Measurements from ENCODE around the gene TUBB2B.

TUBB2B gene
- total RNA-seq = 0.48 to 0.70 reads per million in 2 experiments

GRCh38 chr6:3227363-3228045 is at the start of gene TUBB2B:
TSS of gene TUBB2B (minus strand) at chr6:3227653. CDS start at chr6:3227543, 110 bp downstream.
- DNase-seq (ENCODE audit: low read depth) = no peak

- DNase-seq (ENCODE audit: low read depth) = no peak
Measured at GRCh38 chr6:3277251-3277650, 49.8 kb upstream of the TUBB2B start.

DNA sequence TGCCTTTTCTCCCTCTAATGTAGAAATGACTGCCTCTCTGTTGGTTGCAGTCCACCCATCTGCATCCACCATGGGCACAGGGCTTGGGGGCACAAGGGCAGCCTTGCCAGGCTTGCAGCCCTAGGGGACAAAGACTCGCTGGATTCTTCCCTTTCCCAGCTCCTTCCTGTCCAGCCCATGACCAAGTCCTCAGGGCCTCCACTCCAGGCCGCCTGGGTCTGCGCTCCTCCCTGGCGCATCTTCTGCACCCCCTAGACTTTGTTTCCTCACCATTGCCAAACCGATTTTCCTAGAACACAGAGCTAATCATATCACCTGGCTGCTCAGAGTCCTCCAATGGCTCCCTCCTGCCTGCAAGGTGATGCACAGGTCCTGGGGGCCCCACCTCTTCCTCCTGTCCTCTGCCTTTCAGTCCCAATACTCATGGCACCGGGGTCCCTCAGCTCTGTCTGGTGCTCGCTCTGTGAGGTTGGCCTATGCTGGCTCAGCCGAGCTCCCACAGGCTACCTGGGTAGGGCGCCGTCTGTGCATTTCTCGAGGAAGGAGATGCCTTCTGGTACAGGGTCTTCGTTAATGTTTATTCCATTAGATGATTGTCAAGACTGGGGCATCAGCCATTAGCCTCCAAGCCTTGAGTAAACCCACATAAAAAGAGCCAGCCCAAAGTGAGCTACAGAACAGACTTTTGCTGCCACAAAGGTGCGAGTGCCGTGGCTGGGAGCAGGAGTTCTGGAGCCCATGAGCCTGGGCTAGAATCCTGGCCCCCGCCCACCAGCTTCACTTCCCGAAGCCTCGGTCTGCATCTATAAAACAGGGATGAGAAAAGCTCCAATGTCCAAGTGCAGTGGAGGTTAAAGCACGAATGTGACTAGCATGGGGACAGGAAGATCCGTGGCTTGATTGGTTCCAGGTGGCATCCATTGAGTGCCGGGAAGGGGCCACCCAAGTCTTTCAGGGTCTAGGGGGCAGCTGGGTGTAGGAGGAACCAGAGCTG is 49.0 kb upstream of the TUBB2B start:
- DNase-seq (ENCODE audit: low read depth) = no peak

- DNase-seq (ENCODE audit: low read depth) = no peak
Measured at GRCh38 chr6:3273707-3274521, 46.5 kb upstream of the TUBB2B start.

GRCh38 chr6:3272911-3273547 is 45.6 kb upstream of the TUBB2B start:
- DNase-seq (ENCODE audit: low read depth) = no peak

DNA sequence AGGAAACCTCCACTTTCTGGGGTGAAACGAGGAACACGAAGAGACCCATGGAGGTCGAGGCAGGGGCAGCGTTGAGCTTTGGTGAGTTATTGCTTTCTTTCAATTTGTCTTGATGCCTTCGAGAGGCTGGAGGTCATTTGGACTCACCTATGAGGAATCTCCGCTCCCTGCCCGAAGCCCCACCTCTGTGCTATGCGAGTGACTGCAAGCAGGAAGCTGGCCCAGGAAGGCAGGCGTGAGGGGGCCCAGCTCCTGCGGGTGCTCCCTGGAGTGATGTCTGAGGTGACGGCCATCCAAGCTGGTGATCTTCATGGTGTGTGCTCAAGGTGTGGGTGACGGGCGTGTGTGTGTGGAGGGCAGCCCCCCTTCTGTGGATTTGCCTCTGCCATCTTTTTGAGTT is 44.3 kb upstream of the TUBB2B start:
- no peak for DNase-seq (ENCODE audit: low read depth)

GRCh38 chr6:3270258-3270657 is 42.8 kb upstream of the TUBB2B start:
- no peak for DNase-seq (ENCODE audit: low read depth)

GRCh38 chr6:3269281-3269975 is 42.0 kb upstream of the TUBB2B start:
- peak; percentile 19 for DNase-seq (ENCODE audit: low read depth)

DNA sequence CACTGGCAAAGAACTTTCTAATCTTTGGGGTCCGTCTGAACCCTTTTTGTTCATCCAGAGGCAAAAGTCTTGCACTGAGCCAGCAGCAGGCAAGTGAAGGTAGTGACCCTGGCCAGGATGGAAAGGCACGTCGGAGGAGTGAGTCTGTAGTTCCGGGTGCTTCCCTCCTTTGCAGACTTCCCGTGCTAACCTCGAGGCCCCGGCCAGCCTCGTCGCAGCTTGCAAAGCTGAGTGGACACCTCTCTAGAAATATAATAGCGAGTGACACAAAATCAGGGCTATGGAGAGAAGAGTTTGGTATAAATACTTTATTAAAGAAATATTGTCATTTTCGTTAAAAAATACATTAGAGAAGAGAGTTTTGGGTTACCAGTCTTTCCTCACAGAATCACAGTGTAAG is 41.2 kb upstream of the TUBB2B start:
- DNase-seq (ENCODE audit: low read depth) = no peak

DNA sequence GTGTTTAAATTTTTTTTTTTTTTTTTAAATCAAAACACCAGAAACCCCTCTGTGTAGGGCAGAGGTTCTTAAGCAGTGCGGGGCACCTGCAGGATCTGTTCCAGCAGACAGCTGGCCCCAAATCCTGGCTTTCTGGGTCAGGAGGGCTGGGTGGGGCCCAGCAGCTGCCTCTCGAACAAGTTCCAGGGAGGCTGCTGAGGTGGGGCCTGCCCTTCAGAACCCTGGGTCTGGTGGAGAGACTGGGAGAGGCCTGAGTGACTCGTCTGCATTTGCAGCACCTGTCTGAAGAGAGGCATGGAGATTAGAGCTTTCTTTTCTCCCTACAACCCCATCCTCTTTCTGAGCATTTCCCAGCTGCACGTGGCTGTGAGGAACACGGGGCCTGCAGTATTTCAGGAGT is 39.7 kb upstream of the TUBB2B start:
- DNase-seq (ENCODE audit: low read depth) = no peak

DNA sequence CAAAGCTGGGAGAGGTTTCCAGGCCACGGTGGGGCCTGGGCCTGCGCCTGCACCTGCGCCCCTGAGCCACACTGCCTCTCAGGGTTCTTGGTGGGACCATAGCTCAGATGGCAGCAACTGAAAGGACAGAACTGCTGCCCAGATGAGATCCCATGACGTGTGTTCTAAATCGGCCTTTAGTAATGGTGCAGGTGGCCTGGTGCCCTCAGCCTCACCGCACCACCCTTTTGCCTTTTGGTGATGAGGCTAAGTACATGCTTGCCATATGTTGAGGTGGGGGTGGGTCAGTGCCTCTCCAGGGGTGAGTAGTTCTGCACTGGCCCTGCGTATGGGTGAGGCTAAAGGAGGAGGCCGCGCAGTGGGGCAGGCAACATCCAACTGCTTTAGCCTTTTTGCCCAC is 38.7 kb upstream of the TUBB2B start:
- DNase-seq (ENCODE audit: low read depth) = no peak

- no peak for DNase-seq (ENCODE audit: low read depth)
Measured at GRCh38 chr6:3265671-3266070, 38.2 kb upstream of the TUBB2B start.

DNA sequence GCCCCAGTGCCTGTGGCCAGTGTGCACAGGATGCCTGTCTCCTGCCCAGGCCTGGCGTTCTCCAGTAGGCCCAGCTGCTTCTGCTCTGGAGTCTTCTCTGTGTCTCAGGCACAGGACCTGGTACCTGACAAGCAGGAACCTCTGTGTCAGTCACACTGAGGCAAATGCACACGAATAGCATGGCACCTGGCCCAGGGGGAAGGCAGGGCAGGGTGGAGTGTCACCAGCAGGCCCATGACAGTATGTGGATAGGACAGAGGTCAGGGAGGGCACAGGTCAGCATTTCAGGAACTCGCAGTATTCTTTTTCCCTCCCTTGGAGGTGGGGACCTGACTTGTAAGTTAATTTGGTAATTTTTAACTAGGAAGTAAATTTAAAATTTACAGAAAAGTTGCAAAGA is 36.9 kb upstream of the TUBB2B start:
- no peak for DNase-seq (ENCODE audit: low read depth)

DNA sequence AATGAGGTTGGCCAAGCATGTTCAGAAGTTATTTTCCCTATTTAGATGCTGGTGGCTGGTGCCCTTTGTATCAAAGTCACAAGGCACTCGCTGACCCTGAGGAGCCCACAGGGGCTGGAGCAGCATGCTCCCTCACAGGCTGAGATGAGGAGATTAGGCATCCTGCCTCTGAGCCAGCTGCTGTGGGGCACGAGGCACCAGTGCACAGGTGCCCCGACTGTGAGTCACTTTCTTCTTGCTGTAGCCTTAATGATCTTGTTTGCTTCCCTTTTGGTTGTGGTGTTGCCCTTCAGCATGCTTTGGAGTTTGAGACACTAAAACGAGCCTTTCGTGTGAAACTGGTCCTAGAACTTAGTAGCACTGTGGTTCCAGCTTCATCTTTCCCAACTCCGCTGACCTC is 35.6 kb upstream of the TUBB2B start:
- no peak for DNase-seq (ENCODE audit: low read depth)

DNA sequence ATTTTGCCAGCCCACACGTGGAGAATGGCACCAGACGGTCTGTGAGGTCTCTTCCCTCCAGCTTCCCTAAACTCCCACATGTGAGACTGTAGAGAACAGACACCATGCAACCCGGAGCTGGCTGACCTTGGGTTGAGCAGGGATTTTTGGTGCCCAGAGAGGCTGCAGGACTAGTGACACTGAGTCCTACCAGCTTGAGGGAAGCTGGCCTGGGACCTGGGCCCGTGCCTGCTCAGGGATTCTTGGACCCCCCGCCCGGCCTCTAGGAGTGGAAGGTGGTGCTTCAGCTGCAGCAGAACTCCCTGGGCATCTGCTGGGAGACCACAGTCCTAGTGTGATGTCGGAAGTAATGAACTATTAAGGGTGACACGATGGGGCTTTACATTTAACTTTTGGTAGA is 34.5 kb upstream of the TUBB2B start:
- no peak for DNase-seq (ENCODE audit: low read depth)

GRCh38 chr6:3261518-3261820 is 34.0 kb upstream of the TUBB2B start:
- no peak for DNase-seq (ENCODE audit: low read depth)

DNA sequence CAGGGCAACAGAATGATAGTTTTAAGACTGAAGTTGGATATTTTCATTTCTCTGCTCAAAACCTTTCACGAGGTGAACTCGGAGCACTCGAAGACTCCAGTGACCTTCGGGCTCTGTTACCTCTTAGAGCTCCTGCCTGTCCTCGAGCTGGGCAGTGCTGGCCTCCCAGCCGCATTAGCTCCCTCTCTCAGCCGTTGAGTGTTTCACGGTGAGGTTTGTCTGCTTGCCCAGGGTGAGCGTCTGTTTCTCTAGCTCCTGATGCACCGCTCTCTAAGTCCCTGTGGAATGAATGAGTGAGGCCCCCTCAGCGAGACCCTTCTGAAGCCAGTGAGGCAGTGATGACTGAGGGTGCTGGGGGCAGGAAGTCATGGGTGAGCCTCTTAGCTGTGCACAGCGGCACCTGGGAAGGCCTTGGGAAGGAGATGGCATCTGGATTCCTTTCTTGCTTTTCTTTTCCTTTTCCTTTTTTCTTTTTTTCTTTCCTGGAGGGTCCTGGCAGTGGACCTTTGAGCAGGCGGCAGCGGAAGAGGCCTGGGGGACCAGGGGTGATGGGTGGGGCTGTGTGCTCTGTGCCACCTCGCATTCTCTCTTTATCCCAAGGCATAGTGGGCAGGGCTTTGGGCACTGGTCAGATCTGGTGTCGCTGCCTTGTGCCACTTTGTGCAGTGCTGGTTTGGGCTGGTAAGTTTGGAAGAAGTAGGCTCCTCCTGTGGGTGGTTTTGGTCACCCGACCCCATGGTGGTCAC is 33.5 kb upstream of the TUBB2B start:
- DNase-seq (ENCODE audit: low read depth) = no peak

DNA sequence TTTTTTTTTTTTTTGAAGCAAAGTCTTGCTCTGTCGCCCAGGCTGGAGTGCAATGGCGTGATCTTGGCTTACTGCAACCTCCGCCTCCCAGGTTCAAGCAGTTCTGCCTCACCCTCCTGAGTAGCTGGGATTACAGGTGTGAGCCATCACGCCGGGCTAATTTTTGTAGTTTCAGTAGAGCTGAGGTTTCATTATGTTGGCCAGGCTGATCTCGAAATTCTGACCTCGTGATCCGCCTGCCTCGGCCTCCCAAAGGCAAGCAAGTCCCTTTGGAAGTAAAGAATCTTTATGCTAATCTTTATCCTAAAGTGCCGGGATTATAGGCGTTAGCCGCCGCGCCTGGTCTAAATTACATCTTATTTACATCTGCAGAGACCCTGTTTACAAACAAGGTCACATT is 32.8 kb upstream of the TUBB2B start:
- no peak for DNase-seq (ENCODE audit: low read depth)

DNA sequence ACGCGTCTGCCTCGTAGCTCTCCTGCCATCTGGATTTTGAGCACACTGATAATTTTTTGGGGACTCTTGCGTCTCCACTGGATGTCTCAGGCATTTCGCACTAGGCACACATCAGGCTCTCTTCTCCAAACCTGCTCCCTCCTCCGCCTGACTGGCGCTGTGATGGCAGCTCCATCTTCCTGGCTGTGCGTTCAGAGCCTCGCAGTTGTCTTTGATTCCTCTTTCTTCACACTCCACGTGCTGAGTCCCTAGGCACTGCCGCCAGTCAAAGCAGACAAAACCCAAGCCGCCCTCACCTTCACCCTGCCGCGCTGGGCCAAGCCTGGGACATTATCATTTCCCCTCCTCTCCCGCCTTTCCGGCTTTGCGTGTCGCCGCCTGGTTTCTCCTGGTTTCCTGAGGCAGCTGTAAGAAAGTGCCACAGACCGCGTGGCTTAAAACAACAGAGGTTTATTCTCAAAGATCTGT is 32.1 kb upstream of the TUBB2B start:
- no peak for DNase-seq (ENCODE audit: low read depth)

- DNase-seq (ENCODE audit: low read depth) = peak; percentile 86
Measured at GRCh38 chr6:3258720-3259490, 31.5 kb upstream of the TUBB2B start, which contains the start of gene PSMG4. TSS of gene PSMG4 (plus strand) at chr6:3258947. CDS start at chr6:3259023, 76 bp downstream.
